GM12878 (cell line): ENCODE data around the gene NPSR1. TPM values are rescaled to one million over a fixed set of nuclear protein-coding genes. Genes with fewer than 3 reads are reported as not detected.

Experiments
- ATAC-seq: fragments of 200-7000 bp; cut with Tn5 transposase; 3 replicates; pipeline ENCODE4 v1.9.1; 2020; ENCODE audit warnings: mild to moderate bottlenecking, moderate library complexity
- BruUV-seq: library from RNA; stranded (reverse); fragments of 400-500 nt; replicated peaks from 2 replicates; lab custom pipeline; 2021; lab: Mats Ljungman, UMichigan
- CTCF ChIA-PET: fragments of 300-600 bp; sonication (Branson Sonifier 250); formaldehyde crosslinking; extraction: SDS; loops from one replicate; lab custom pipeline; 2021; ENCODE audit warnings: inconsistent platforms; lab: Yijun Ruan, JAX
- POLR2A ChIA-PET: fragments of 350-600 bp; formaldehyde crosslinking; extraction: SDS; loops from one replicate; lab custom pipeline; 2021; ENCODE audit warnings: inconsistent platforms; lab: Charles Lee
- RAD21 ChIA-PET: fragments of 300-600 bp; sonication (Branson Sonifier 250); formaldehyde crosslinking; loops from one replicate; lab custom pipeline; 2023; ENCODE audit warnings: antibody characterized with exemption; ENCODE audit not compliant: unreplicated experiment; lab: Charles Lee
- SMC1A ChIA-PET: fragments of 300-600 bp; sonication (Branson Sonifier 250); formaldehyde crosslinking; loops from one replicate; lab custom pipeline; 2023; ENCODE audit not compliant: unreplicated experiment, uncharacterized antibody; lab: Charles Lee
- DNase-seq: peaks from one replicate; pipeline ENCODE4 v3.0.0-alpha.2; 2011; ENCODE audit warnings: low read depth, low spot score
- FAIRE-seq: peaks from 3 replicates; lab custom pipeline; 2011; peaks lifted over from hg19 to GRCh38; lab: Jason Lieb, UNC
- H2AFZ ChIP-seq: 2 replicates; pipeline ENCODE4 v1.6.0; 2011; ENCODE audit warnings: low read depth, low read length, control low read depth; ENCODE audit not compliant: control insufficient read depth
- H3K27ac ChIP-seq: 2 replicates; pipeline ENCODE4 v1.5.1; 2011; ENCODE audit warnings: control low read depth; ENCODE audit not compliant: control insufficient read depth, insufficient read depth
- H3K27me3 ChIP-seq, 2 experiments: replicated peaks in 1 of 2; 2 replicates each; pipeline versions ENCODE4 v1.6.0 to v1.6.1; 2011; ENCODE audit warnings: low read length in 1 of 2; ENCODE audit not compliant: control insufficient read depth in 2 of 2, insufficient read depth in 2 of 2
- H3K36me3 ChIP-seq, 2 experiments: 2 replicates each; pipeline ENCODE4 v1.5.1; 2011; ENCODE audit warnings: low read length in 1 of 2; ENCODE audit not compliant: control insufficient read depth in 2 of 2, insufficient read depth in 2 of 2
- H3K4me1 ChIP-seq: 2 replicates; pipeline ENCODE4 v1.6.1; 2011; ENCODE audit warnings: mild to moderate bottlenecking, low read length, moderate library complexity, mixed read lengths; ENCODE audit not compliant: control insufficient read depth, insufficient read depth
- H3K4me2 ChIP-seq: 2 replicates; pipeline ENCODE4 v1.6.0; 2011; ENCODE audit warnings: control low read depth; ENCODE audit not compliant: control insufficient read depth, insufficient read depth
- H3K4me3 ChIP-seq: fragments of 200-600 bp; sonication (generic); 2 replicates; pipeline ENCODE4 v1.5.1; 2016
- H3K79me2 ChIP-seq: 2 replicates; pipeline ENCODE4 v1.6.0; 2011; ENCODE audit warnings: low read length; ENCODE audit not compliant: control insufficient read depth, insufficient read depth
- H3K9ac ChIP-seq: 2 replicates; pipeline ENCODE4 v1.8.0; 2011; ENCODE audit warnings: low read length, control low read depth, mixed read lengths; ENCODE audit not compliant: control insufficient read depth, insufficient read depth
- H3K9me3 ChIP-seq: replicated peaks from 3 replicates; pipeline ENCODE4 v1.5.1; 2011; ENCODE audit warnings: mild to moderate bottlenecking, low read length; ENCODE audit not compliant: control insufficient read depth, insufficient read depth
- H4K20me1 ChIP-seq: 2 replicates; pipeline ENCODE4 v1.6.0; 2011; ENCODE audit not compliant: control insufficient read depth, insufficient read depth
- EED ChIP-seq: sonication (generic); IDR thresholded peaks from 2 replicates; pipeline ENCODE4 v1.6.1; 2016; ENCODE audit warnings: antibody characterized with exemption, low read depth
- MEF2A ChIP-seq: IDR thresholded peaks from 2 replicates; pipeline ENCODE4 v1.6.1; 2011; ENCODE audit warnings: low read depth, mild to moderate bottlenecking, low read length, moderate library complexity; ENCODE audit not compliant: insufficient read depth
- NBN ChIP-seq: fragments of 450-650 bp; IDR thresholded peaks from 2 replicates; pipeline ENCODE4 v1.6.1; 2016
- RAD21 ChIP-seq: IDR thresholded peaks from 2 replicates; pipeline ENCODE4 v1.6.1; 2011; ENCODE audit warnings: mild to moderate bottlenecking, low read depth, low read length, moderate library complexity; ENCODE audit not compliant: insufficient read depth
- YBX1 ChIP-seq: fragments of 450-650 bp; IDR thresholded peaks from 2 replicates; pipeline ENCODE4 v1.6.1; 2016; ENCODE audit warnings: antibody characterized with exemption
- WGBS: methylation state at CpG from one replicate; pipeline ENCODE4 v1.1.6; 2016; ENCODE audit warnings: low lambda C conversion rate; ENCODE audit not compliant: insufficient replicate concordance, insufficient coverage; ENCODE audit errors: missing lambda C conversion rate; 5-methylcytosine and 5-hydroxymethylcytosine counted together
- in situ Hi-C: fragments of 300-500 bp; cut with MboI; formaldehyde crosslinking; loops from 9 replicates; pipeline ENCODE4 v1.14.3; 2018; ENCODE audit warnings: mixed read lengths
- intact Hi-C: fragments of 100-400 bp; cut with micrococcal nuclease; formaldehyde crosslinking; loops from one replicate; pipeline ENCODE4 v1.14.2; 2022; ENCODE audit not compliant: unreplicated experiment
- polyA plus RNA-seq, 11 experiments: library from polyadenylated mRNA; depleted of rRNA in 4 of 11; unstranded in 6 of 11; stranded (reverse) in 5 of 11; fragments of >200 nt; fragmentation: Nextera tagmentation in 4 of 11; fragmentation: Illumina TruSeq in 1 of 11; extraction: Ambion mirVana in 4 of 11; extraction: Trizol in 1 of 11; gene quantifications; 1 replicate in 1 of 11; 2 replicates in 10 of 11; pipeline versions ENCODE4 v1.2.1 to v1.2.3, GENCODE V29; 2011 to 2016; ENCODE audit warnings: inconsistent platforms in 2 of 11, missing spikeins in 2 of 11, low read depth in 1 of 11
- total RNA-seq, 4 experiments: library from RNA; depleted of rRNA in 3 of 4; stranded (reverse); fragments of >200 nt in 3 of 4; fragmentation: Illumina TruSeq in 1 of 4; extraction: Trizol in 1 of 4; gene quantifications; 2 replicates each; pipeline versions ENCODE4 v1.2.1 to v1.2.3, GENCODE V29; 2013 to 2021
- TF ChIP-seq, protein P1 (sequence below): fragments of 450-650 bp; formaldehyde crosslinking; IDR thresholded peaks from 2 replicates; pipeline ENCODE4 v1.4.0; 2020; ENCODE audit warnings: mild to moderate bottlenecking, moderate library complexity

Gene NPSR1
- total and polyA plus RNA-seq, 10 of the 15 experiments (the other 5 are each of a cell fraction or from before 2014, with no cell fraction given): 0.20 TPM; not detected in 9

DNA sequence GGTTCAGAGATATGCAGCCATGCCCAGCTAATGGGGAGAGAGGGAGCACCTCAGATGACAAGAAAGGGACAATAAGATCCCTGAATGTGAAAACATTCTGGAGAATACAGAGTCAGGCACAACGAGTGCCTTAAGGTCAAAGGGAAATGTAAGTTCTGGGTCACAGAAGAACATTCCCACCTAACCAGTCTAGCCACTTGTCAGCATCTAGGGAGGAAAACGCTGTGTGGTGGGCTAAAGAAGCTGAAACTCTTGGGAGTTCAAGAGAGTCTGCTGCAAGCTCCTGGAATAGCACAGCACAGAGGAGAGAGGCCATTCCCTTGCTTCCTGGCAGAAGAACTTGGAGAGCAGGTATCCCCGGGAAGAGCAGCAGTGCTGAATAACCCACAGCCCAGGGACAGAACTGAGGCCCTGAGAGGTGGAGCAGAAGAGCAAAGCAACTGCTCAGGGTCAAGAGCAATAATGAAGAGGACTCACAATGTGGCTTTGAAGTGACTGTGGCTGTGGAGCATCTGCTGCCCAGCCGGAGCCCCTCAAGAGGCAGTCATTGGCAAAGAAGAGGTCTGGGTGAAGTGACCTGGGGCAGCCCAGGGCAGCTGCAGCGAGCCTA is 182.3 kb downstream of the NPSR1 start:
- no peaks in the 10 kb centered on the region for H3K4me1 ChIP-seq
- no TSS peak for BruUV-seq
- no peak for DNase-seq
- H3K27me3 ChIP-seq: no peaks in the 10 kb centered on the region
- no peaks in the 10 kb centered on the region for H3K9me3 ChIP-seq
- in situ Hi-C loops: no loop called here
- intact Hi-C loops: no loop called here
- TF ChIP-seq YBX1 (no peak), NBN (no peak), EED (no peak), RAD21 (no peak), MEF2A (no peak)
- TF ChIP-seq, protein P1, sequence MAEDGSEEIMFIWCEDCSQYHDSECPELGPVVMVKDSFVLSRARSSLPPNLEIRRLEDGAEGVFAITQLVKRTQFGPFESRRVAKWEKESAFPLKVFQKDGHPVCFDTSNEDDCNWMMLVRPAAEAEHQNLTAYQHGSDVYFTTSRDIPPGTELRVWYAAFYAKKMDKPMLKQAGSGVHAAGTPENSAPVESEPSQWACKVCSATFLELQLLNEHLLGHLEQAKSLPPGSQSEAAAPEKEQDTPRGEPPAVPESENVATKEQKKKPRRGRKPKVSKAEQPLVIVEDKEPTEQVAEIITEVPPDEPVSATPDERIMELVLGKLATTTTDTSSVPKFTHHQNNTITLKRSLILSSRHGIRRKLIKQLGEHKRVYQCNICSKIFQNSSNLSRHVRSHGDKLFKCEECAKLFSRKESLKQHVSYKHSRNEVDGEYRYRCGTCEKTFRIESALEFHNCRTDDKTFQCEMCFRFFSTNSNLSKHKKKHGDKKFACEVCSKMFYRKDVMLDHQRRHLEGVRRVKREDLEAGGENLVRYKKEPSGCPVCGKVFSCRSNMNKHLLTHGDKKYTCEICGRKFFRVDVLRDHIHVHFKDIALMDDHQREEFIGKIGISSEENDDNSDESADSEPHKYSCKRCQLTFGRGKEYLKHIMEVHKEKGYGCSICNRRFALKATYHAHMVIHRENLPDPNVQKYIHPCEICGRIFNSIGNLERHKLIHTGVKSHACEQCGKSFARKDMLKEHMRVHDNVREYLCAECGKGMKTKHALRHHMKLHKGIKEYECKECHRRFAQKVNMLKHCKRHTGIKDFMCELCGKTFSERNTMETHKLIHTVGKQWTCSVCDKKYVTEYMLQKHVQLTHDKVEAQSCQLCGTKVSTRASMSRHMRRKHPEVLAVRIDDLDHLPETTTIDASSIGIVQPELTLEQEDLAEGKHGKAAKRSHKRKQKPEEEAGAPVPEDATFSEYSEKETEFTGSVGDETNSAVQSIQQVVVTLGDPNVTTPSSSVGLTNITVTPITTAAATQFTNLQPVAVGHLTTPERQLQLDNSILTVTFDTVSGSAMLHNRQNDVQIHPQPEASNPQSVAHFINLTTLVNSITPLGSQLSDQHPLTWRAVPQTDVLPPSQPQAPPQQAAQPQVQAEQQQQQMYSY: no peak
- no peak for ATAC-seq
- no peaks in the 10 kb centered on the region for H3K79me2 ChIP-seq
- H4K20me1 ChIP-seq: no peaks in the 10 kb centered on the region
- CTCF ChIA-PET: no interaction called here
- H2AFZ ChIP-seq: no peak overlapping the region
- H3K27ac ChIP-seq: no peak overlapping the region
- SMC1A ChIA-PET: no interaction called here
- H3K4me2 ChIP-seq: no peak overlapping the region
- POLR2A ChIA-PET: no interaction called here
- no peak overlapping the region for H3K9ac ChIP-seq
- RAD21 ChIA-PET: no interaction called here
- FAIRE-seq: no peak
- H3K4me3 ChIP-seq: no peak overlapping the region
- 6% methylated on average over 5 of the region's 5 CpGs for WGBS
- no peaks in the 10 kb centered on the region for H3K36me3 ChIP-seq
